ENCODE data around the gene SEMG2.

DNA sequence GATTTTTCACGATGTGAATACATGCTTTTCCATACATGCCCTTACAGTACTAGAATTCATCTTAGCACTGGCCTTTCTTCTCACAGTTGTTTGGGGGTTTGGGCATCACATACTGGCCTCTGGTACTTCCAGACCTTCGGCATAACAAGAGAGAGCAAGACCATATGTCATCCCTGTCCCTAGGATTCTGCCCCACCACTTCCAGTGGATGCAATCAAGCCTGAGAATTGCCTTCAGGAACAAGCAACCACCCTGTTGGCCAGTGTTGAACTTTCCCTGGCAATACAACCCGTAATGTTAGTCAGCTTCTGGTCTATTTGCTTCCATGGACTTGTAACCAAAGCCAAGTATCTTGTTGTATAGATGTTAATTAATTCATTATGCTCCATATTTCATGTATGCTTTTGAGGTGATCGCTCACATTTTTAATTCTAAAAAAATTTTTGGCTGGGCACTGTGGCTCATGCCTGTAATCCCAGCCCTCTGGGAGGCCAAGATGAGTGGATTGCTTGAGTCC is 48.6 kb downstream of the SEMG2 start:
- TF ChIP-seq, protein P1, sequence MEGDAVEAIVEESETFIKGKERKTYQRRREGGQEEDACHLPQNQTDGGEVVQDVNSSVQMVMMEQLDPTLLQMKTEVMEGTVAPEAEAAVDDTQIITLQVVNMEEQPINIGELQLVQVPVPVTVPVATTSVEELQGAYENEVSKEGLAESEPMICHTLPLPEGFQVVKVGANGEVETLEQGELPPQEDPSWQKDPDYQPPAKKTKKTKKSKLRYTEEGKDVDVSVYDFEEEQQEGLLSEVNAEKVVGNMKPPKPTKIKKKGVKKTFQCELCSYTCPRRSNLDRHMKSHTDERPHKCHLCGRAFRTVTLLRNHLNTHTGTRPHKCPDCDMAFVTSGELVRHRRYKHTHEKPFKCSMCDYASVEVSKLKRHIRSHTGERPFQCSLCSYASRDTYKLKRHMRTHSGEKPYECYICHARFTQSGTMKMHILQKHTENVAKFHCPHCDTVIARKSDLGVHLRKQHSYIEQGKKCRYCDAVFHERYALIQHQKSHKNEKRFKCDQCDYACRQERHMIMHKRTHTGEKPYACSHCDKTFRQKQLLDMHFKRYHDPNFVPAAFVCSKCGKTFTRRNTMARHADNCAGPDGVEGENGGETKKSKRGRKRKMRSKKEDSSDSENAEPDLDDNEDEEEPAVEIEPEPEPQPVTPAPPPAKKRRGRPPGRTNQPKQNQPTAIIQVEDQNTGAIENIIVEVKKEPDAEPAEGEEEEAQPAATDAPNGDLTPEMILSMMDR (IDR thresholded peaks at IDR 0.05) = no peak
- no peak for TF ChIP-seq POLR2A (IDR thresholded peaks at IDR 0.05)

Data from uterus (tissue), 2 donors.